Stomach (tissue), 9 donors: ENCODE data around the gene DCC. TPM values are rescaled to one million over a fixed set of nuclear protein-coding genes. Genes with fewer than 3 reads are reported as not detected.

ENCODE experiments used
- DNase-seq, 2 donors: peaks; one replicate each; pipeline versions ENCODE4 v3.0.0 to v3.0.0-alpha.2; 2013 to 2019
- H3K27ac ChIP-seq, 5 donors: fragments of 200-600 bp in 4 of 5; sonication (generic) in 4 of 5; one replicate each; pipeline ENCODE4 v1.5.1; 2013 to 2019; ENCODE audit warnings: mild to moderate bottlenecking in 1 of 5, moderate library complexity in 1 of 5
- H3K27me3 ChIP-seq, 3 donors: fragments of 200-600 bp; sonication (generic); one replicate each; pipeline ENCODE4 v1.5.1; 2017 to 2019; ENCODE audit warnings: mixed run types in 1 of 3
- H3K36me3 ChIP-seq, 4 donors: fragments of 200-600 bp; sonication (generic); 1 replicate in 3 of 4; 2 replicates in 1 of 4; pipeline ENCODE4 v1.5.1; 2016 to 2019
- H3K4me1 ChIP-seq, 4 donors: fragments of 200-600 bp; sonication (generic); one replicate each; pipeline ENCODE4 v1.5.1; 2016 to 2019
- H3K4me3 ChIP-seq, 4 donors: fragments of 200-600 bp; sonication (generic) in 3 of 4; one replicate each; pipeline ENCODE4 v1.5.1; 2016 to 2019; ENCODE audit warnings: mild to moderate bottlenecking in 1 of 4
- H3K9me3 ChIP-seq, 4 donors: fragments of 200-600 bp; sonication (generic); one replicate each; pipeline ENCODE4 v1.5.1; 2016 to 2019
- CTCF ChIP-seq, 7 experiments: fragments of 450-650 bp in 4 of 7; fragments of 200-600 bp in 3 of 7; sonication (generic) in 3 of 7; IDR thresholded peaks; one replicate each; pipeline ENCODE4 v1.5.1; 2016 to 2019; ENCODE audit warnings: antibody characterized with exemption in 7 of 7, control low read depth in 2 of 7, mild to moderate bottlenecking in 1 of 7
- EP300 ChIP-seq: sonication (generic); formaldehyde crosslinking; IDR thresholded peaks from one replicate; pipeline ENCODE4 v1.6.1; 2017; ENCODE audit warnings: antibody characterized with exemption
- POLR2A ChIP-seq, 4 donors: fragments of 450-650 bp; IDR thresholded peaks; one replicate each; pipeline ENCODE4 v1.6.1; 2016; ENCODE audit warnings: antibody characterized with exemption in 4 of 4, control low read depth in 2 of 4, mild to moderate bottlenecking in 1 of 4, moderate library complexity in 1 of 4
- POLR2AphosphoS5 ChIP-seq, 3 donors: sonication (generic); formaldehyde crosslinking; IDR thresholded peaks; one replicate each; pipeline ENCODE4 v1.6.1; 2016; ENCODE audit warnings: antibody characterized with exemption in 3 of 3
- WGBS, 5 donors: extraction: QIAGEN DNeasy Blood & Tissue Kit in 3 of 5; methylation state at CpG; one replicate each; pipeline versions ENCODE4 v1.1.5 to v1.1.7; 2013 to 2018; 5-methylcytosine and 5-hydroxymethylcytosine counted together
- intact Hi-C: fragments of 100-400 bp; cut with DNase I; formaldehyde crosslinking; loops from one replicate; pipeline ENCODE4 v1.15.1; 2023; ENCODE audit warnings: low total_unique reads
- polyA plus RNA-seq, 3 donors: library from polyadenylated mRNA; stranded (reverse); fragments of 200-250 nt; gene quantifications; one replicate each; pipeline ENCODE4 v1.2.3, GENCODE V29; 2013
- total RNA-seq, 5 donors: library from RNA; depleted of rRNA; stranded (reverse); fragments of >200 nt; gene quantifications; one replicate each; pipeline versions ENCODE4 v1.1.0 to v1.2.3, GENCODE V29; 2014 to 2016
- donor health status: healthy with polysubstance abuse.
- donor health status: Bipolar disorder and iron deficiency.
- donor health status: healthy.

DCC gene
- total and polyA plus RNA-seq, 8 donors, result 0.58 to 1.7 TPM; not detected in 6

- 57 to 82% (median 69%) methylated on average over 8 of the region's 8 CpGs for WGBS, 5 donors
- H3K4me1 ChIP-seq, result no peaks in the 10 kb centered on the region
- H3K36me3 ChIP-seq, result no peaks in the 10 kb centered on the region
- H3K27ac ChIP-seq, result no peak overlapping the region
- no peaks in the 10 kb centered on the region for H3K27me3 ChIP-seq
- H3K4me3 ChIP-seq, result no peak overlapping the region
- TF ChIP-seq EP300 (no peak), POLR2A (IDR thresholded peaks at IDR 0.05) (no peak), CTCF (IDR thresholded peaks at IDR 0.05) (no peak), POLR2AphosphoS5 (IDR thresholded peaks at IDR 0.05) (no peak)
- H3K9me3 ChIP-seq, result no peaks in the 10 kb centered on the region
- intact Hi-C loops, result no loop called here
- DNase-seq, result peak in 1 of 2 donors; percentile 56
These were observed 1212.0 kb downstream of the DCC start for GRCh38 chr18:53551868-53552426.

GRCh38 chr18:53553030-53553429 is 1213.0 kb downstream of the DCC start:
- H3K9me3 ChIP-seq, result no peaks in the 10 kb centered on the region
- no peaks in the 10 kb centered on the region for H3K36me3 ChIP-seq
- no peaks in the 10 kb centered on the region for H3K4me1 ChIP-seq
- DNase-seq, result no peak
- TF ChIP-seq CTCF (IDR thresholded peaks at IDR 0.05) (no peak), EP300 (no peak), POLR2A (IDR thresholded peaks at IDR 0.05) (no peak), POLR2AphosphoS5 (IDR thresholded peaks at IDR 0.05) (no peak)
- no peak overlapping the region for H3K27ac ChIP-seq
- no peaks in the 10 kb centered on the region for H3K27me3 ChIP-seq
- intact Hi-C loops, result no loop called here
- WGBS, 5 donors, result 86 to 92% (median 89%) methylated on average over 2 of the region's 2 CpGs
- no peak overlapping the region for H3K4me3 ChIP-seq

GRCh38 chr18:53556450-53556849 is 1216.5 kb downstream of the DCC start:
- Histone ChIP-seq H3K4me1 (no peaks in the 10 kb centered on the region), H3K27me3 (no peaks in the 10 kb centered on the region), H3K9me3 (peaks cover 0 to 6% (median 0%) of the 10 kb centered on the region in 4 donors), H3K4me3 (no peak overlapping the region), H3K36me3 (no peaks in the 10 kb centered on the region), H3K27ac (no peak overlapping the region)
- no peak for DNase-seq
- intact Hi-C loops, result no loop called here
- WGBS, 5 donors, result 88 to 96% (median 92%) methylated on average over 2 of the region's 2 CpGs
- no peak for TF ChIP-seq CTCF (IDR thresholded peaks at IDR 0.05)
- no peak for TF ChIP-seq POLR2A (IDR thresholded peaks at IDR 0.05)
- no peak for TF ChIP-seq EP300
- TF ChIP-seq POLR2AphosphoS5 (IDR thresholded peaks at IDR 0.05), result no peak

GRCh38 chr18:53560546-53560945 is 1220.5 kb downstream of the DCC start:
- Histone ChIP-seq H3K4me1 (no peaks in the 10 kb centered on the region), H3K9me3 (peaks cover 0 to 6% (median 0%) of the 10 kb centered on the region in 4 donors), H3K36me3 (no peaks in the 10 kb centered on the region), H3K27me3 (no peaks in the 10 kb centered on the region), H3K27ac (no peak overlapping the region), H3K4me3 (no peak overlapping the region)
- WGBS, 5 donors, result 69 to 85% (median 74%) methylated on average over 2 of the region's 2 CpGs
- no peak for DNase-seq
- TF ChIP-seq CTCF (IDR thresholded peaks at IDR 0.05) (no peak), POLR2A (IDR thresholded peaks at IDR 0.05) (no peak), EP300 (no peak), POLR2AphosphoS5 (IDR thresholded peaks at IDR 0.05) (no peak)
- intact Hi-C loops, result loop anchor here (10.0 kb wide), 2 partner anchors 56 to 564 kb away; no protein-coding TSS in a partner anchor
